SHP77 treated with DMSO at 0.1 percent for 48 hours (cell line): ENCODE results near the gene IGLL5.
"Not testable (repeated sequence)": the region's sequence is repeated elsewhere in the genome, so short reads cannot be mapped to it uniquely, and the experiment has no call there.

Source experiments
- DNase-seq: peaks from one replicate; lab custom pipeline; 2025; lab: John Stamatoyannopoulos, UW

IGLL5 gene

DNA sequence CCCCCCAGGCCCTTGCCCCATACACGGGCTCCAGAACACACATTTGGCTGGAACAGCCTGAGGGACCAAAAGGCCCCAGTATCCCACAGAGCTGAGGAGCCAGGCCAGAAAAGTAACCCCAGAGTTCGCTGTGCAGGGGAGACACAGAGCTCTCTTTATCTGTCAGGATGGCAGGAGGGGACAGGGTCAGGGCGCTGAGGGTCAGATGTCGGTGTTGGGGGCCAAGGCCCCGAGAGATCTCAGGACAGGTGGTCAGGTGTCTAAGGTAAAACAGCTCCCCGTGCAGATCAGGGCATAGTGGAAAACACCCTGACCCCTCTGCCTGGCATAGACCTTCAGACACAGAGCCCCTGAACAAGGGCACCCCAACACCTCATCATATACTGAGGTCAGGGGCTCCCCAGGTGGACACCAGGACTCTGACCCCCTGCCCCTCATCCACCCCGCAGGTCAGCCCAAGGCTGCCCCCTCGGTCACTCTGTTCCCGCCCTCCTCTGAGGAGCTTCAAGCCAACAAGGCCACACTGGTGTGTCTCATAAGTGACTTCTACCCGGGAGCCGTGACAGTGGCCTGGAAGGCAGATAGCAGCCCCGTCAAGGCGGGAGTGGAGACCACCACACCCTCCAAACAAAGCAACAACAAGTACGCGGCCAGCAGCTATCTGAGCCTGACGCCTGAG is 13.1 kb downstream of the IGLL5 start:
- DNase-seq = not testable (repeated sequence)

DNA sequence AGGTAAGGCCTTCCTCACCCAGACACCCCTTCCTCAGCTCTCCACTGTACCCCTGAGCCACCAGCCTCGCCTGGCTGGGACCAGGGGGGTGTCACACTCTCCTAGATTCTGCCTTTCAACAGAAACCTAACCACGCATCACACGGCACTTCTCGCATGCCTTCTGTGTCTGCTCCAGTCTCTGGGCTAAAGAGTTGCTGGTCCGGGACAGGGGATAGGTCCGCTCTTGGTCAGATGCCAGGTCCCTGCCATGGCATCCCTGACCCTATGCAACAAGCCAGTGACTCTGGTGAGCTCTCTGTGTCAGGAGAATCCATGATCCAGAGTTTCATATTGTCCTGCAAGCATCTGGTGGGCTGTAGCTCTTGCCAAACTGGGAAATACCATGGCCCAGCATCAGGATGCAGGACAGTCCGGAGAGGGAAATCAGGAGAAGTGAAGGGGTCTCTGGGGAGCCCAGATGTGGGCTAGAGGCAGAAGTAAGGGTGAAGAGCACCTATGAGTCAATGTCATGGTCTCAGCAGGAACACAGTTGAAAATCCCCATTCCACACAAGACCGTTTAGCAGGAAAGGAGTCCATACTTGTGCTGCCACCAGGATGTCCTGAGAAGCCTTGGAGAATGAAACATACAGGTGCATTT is 14.1 kb downstream of the IGLL5 start:
- no peak for DNase-seq

DNA sequence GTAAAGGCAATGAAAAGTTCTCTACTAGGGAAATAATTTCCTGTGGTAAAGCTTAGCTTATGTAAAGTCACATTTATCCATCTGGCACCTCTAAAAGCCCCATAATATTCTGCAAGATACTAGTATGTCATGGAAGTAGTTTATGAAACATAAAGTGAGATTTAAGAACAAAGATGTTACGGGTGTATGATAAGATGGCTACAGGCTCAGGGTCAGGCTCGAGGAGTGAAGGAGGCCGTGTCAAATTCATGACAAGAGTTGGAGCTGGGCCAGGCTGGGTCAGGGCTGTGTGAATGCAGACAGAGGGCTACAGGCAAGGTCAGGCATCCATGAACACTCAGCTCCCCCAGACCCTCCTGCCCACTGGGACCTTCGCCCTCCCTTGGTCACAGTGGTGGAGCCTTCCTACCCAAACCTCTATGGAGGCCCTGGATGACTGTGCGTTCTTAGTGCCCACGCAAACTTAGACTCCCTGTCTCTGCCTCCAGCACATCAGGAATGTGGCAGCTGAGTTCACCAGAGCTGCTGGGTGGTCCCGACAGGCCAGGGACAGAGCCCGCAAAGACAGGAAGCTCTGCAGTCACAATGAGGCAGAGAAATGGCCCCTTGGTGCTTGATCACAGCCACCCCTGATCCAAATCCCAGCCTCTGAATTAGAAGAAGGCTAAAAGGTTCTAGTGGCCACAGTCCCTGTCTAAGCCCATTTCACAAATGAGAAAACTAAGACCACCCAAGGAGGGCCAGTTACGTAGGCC is 14.8 kb downstream of the IGLL5 start:
- DNase-seq = no peak

DNA sequence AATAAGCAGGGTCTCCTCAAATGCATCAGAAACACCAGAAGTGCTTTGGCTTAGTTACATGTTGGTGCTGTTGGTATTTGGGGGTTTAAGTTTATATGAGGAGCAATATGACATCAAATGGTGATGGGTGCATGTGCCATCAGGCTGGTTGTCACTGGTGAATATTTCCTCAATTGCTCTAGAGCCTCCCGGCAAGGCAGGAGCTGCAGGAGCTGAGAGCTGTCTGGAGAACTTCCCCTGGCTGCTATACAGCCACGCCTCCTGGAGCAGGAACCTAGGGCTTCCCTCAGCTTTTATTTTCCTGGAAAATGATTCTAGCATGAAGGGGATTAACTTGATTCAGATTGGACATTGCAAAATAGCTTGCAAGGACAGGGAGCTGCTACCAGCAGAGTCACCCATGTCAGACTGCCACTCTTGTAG is 15.8 kb downstream of the IGLL5 start:
- DNase-seq = no peak

DNA sequence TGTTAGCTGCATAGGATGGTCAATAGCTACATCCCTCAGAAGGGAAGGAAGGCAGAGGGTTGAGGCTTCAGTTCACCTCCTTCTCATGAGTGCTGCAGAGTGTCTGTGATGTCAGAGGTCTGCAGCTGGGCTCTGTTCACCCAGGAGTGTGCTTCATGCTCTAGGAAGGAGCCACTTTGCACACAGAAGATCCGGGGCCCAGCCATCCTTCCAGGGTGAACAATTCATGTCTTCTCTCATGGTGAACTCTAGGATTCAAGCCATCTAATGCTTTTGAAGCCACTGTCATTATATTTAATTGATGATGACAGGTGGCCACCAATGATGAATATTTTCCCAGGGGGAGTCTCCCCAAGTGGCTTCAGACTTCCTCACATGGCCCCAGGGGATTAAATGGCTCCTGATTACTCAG is 16.2 kb downstream of the IGLL5 start:
- DNase-seq = not testable (repeated sequence)

DNA sequence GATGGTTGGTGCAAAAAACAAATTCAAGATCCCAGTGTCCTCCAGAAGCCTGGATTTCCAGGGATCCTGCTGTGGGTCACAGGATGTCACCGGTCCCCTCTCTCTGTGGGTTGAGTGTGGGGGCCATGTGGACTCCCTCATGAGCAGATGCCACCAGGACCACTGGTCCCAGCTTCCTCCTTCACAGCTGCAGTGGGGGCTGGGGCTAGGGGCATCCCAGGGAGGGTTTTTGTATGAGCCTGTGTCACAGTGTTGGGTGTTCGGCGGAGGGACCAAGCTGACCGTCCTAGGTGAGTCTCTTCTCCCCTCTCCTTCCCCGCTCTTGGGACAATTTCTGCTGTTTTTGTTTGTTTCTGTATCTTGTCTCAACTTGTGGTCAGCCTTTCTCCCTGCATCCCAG is 17.1 kb downstream of the IGLL5 start:
- not testable (repeated sequence) for DNase-seq

DNA sequence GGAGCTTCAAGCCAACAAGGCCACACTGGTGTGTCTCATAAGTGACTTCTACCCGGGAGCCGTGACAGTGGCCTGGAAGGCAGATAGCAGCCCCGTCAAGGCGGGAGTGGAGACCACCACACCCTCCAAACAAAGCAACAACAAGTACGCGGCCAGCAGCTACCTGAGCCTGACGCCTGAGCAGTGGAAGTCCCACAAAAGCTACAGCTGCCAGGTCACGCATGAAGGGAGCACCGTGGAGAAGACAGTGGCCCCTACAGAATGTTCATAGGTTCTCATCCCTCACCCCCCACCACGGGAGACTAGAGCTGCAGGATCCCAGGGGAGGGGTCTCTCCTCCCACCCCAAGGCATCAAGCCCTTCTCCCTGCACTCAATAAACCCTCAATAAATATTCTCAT is 18.8 kb downstream of the IGLL5 start:
- not testable (repeated sequence) for DNase-seq

DNA sequence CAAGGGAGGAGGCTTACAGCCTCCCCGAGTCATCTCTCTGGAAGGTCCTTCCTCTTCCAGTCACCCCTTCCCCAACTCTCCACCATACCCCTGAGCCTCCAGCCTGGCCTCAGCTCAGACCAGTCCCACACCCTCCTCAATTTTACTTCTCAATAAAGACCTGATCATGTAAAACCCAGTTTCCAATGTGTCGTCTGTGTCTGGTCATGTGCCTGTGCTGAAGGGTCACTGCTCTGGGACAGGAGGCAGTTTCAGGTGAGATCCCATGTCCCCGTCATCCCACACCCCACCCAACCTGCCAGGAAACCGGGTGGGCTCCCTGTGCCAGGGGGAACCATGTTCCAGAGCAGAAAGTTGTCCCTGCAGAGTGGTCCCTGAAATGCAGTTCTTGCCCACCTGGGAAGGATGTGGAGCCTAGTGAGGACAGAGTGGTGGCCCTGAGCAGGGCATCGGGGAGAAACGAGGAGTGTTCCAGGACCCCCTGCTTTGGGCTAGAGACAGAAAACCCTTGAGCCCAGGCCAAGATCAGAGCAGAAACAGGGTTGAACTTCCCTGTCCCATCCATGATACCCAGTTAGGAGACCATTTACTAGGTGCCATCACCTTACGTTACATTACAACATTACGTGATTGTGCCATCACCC is 19.4 kb downstream of the IGLL5 start:
- no peak for DNase-seq

DNA sequence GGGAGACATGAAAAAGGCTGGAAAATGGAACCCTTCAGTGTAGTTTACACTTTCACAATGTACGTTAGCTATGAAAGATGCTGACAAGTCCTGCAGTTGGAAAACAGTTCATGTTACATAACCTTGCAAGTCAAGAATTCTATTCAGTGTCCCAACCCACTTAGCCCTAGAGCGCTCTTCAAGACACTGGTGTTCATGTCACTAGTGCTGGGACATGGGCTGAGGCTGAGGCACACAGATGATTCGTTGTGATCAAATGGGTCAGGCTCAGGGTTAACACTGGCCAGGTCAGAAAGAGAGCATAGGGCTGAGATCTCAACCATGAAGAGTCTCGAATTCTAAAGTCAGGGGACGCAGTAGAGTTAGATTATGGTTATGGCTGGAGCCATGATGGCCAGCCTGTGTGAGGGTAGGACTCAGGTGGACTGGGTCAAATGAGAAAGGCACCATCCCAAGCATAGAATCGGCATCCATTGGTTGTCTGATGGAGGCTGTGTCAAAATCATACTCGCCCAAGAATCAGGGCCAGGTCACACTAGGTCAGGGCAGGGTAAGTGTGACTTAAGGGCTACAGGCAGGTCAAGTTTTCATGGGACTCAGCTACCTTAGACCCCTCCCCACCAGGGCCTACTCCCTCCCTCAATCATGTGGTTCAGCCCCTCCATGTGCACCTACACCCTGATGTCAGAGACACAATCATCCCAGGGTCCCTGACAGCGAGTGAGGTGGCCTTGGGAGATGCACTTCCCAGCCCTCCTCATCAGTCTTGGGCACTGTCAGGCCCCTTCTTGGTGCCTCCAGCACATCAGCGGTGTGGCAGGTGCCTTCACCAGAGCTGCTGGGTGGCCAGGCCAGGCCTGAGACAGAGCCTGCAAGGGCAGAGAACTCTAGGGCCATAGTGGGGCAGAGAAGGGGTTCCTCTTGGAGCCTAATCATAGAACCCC is 20.2 kb downstream of the IGLL5 start:
- no peak for DNase-seq

DNA sequence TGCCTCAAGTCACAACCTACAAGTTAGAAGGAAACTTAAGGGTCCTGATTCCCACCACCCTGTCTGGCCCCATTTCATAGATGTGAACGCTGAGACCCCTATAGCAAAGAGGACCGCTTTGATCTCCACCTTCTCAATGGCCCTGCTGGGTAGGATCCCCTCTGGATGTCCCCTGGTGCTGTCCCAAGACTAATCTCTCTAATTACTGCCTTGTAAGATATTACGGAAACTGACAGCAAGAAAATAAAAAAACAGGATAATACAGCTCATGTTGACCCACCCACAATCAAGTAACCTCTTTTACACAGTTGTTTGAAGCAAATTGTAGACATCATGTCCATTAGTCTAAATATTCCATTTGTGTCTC is 20.9 kb downstream of the IGLL5 start:
- no peak for DNase-seq

DNA sequence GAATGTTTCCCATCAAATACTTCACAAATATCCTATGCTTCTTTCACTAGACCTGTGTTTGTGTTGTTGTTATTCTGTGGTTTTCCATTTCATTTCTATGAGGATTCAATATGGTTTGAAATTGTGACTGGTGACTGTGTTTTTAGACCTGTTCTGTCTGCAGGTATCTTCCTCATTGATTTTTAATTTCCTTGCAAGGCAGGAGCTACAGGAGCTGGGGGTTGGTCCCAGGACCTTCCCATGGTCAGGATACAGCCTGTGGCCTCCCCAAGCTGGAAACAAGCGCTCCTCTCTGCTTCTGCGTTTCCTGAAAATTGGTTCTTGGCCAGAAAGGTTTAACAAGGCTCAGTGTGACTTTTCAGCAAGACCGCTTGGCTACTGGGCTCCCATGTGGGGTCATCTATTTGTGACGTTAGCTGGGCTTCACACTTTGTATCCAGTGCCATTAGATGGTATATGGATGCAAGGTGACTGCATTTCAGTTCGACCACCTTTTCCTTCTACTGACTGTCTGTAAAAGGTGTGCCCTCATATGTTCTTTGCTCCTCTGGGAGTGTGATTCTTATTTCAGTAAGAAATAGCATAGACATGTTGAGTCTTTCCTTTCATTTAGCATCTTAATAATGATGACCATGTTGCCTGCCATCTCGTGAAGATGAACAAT is 21.5 kb downstream of the IGLL5 start:
- DNase-seq = no peak

DNA sequence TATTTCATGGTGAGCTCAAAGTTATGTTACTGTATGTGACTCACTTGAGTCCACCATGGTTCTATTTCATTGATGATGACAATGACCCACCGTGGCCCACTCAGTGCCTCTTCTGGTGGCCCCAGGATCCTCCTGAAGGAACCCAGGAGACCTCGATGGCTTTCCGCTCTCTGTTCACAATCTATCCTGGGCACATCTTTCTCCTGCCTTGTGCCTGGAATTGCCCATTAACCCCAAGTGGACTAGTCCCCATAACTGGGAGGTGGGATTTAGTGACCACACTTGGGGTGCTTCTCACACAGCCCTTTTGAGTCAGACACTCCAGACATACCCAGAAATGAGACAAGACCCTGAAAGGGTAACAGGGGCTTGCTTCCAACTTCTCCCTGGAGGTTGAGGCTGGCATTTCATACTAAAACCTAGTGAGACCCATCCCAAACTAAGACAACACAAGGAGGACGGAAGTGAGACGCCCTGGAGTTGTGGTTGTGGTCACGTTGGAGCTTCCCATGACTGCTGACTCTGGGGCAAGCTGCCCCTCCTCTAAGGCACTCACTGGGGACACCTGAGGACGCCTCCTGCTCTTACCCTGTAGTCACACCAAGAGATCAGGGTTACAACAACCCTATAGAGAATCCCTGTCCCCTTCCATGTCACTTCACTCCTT is 22.1 kb downstream of the IGLL5 start:
- no peak for DNase-seq

DNA sequence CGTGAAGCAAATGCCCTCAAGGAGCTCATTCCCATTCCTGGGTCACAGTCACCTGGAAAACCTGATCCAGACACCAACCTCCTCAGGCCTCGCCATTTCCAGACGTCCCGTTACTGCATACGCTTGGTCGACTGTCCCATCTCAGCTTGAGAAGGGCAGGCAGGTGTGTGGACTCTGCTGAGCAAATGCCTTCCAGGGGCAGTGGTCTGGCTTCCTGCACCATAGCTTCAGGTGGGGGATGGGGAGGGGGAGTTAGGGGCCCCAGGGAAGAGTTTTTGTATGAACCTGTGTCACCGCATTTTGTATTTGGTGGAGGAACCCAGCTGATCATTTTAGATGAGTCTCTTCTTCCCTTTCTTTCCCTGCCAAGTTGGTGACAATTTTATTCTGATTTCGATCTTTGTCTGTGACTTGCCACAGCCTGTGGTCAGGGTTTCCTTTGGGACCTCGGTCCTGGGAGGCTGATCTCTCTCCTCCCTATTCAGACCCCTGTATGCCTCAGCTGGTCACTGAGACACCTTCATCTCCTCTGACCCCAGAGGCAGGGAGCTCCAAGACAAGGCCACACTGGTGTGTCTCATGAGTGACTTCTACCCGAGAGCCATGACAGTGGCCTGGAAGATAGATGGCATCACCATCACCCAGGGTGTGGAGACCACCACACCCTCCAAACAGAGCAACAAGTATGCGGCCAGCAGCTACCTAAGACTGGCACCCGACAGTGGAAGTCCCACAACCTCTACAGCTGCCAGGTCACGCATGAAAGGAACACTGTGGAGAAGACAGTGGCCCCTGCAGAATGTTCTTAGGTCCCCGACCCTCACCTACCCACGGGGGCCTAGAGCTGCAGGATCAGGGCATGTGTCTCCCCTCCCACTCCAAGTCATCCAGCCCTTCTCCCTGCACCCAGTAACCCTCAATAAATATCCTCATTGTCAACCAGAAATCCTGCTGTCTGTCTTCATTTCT is 22.9 kb downstream of the IGLL5 start:
- DNase-seq = no peak

DNA sequence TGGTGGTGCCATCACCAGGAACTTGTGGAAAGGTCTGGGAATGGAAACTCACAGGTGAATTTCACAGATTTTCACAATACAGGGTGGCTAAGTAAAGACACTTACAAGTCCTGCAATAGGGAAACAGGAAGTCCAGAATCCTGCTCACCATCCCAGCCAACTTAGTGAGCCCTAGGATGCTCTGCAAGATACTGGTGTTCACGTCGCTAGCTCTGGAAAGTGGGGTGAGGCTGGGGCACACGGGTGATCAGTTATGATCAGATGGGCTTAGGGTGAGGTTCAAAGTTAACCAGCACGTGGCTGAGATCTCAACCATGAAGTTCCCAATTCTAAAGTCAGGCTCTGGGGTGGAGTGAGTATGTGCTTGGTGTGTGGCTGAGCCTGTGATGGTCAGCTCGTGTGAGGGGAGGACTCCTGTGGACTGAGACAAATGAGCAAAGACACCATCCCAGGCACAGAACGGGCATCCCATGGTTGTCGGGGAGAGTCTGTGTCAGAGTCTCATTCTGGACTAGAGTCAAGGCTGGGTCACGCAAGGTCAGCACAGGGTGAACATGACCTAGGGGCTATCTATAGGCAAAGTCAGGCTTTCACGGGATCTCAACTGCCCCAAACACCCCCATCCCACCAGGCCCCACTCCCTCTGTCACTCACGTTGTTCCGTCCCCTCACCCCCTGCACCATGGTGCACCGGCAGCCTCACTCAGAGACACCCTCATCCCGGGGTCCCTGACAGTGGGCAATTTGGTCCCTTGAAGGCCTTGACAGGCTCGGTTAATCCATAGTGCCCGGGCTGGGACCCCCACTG is 23.9 kb downstream of the IGLL5 start:
- no peak for DNase-seq

DNA sequence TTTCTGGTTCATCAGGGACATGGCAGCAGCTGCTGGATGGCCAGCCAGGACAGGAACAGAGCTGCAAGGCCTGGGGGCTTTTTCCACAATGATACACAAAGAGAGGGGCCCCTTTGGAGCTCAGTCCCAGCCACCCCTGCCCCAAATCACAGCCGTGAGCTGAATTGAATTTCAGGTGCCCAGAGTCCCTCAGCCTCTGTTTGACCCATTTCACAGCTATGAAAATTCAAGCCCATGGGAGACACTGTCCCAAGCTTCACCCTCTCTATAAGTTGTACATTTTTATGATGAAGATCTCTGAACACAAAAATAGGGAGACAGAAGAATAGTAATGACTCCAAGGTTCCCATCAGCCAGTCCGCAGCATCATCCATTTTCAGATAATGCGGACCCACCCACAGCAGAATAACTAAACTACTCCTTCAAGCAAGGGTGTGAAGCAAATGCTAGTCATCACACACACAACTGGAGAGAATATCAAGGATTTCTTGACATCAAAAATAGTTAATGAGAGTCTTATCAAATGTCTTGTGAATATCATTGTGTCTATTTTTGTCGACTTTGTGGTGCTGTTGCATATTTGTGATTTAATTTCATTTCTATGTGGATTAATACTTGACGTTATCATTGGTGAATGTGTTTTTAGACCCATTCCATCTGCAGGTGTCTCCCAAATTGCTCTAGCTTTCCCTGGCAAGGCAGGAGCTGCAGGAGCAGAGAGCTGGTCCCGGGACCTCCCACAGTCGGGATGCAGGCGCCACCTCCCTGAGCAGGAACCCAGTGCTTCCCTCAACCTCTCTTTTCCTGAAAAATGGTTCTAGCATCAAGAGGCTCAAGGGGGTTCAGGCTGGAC is 24.7 kb downstream of the IGLL5 start:
- DNase-seq = no peak

DNA sequence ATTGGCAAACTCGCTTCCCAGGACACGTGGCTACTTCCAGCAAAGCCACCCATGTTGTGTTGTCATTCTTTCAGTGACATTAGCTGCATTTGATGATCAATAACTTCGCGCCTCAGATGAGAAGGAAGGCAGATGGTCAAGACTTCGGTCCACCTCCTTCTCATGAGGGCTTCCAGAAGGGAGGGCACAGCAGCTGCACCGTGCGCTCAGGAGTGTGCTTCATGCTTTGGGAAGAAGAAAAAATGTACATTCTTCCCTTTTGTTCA is 25.3 kb downstream of the IGLL5 start:
- DNase-seq = no peak

DNA sequence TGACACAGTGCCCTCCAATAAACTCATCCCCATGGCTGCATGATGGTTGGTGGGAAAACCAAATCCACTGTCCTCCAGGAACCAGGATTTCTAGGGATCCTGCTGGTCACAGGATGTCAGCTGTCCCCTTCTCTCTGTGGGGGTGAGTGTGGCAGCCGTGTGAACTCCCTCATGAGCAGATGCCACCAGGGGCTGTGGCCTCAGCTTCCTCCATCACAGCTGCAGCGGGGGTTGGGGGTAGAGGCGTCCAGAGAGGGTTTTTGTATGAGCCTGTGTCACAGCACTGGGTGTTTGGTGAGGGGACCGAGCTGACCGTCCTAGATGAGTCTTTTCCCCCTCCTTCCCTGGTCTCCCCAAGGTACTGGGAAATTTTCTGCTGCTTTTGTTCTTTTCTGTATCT is 26.4 kb downstream of the IGLL5 start:
- DNase-seq = no peak
